Left renal cortex interstitium (tissue), 4 donors: ENCODE data around the gene MNS1. TPM values are rescaled to one million over a fixed set of nuclear protein-coding genes. Genes with fewer than 3 reads are reported as not detected.
"Not testable (repeated sequence)": the region's sequence is repeated elsewhere in the genome, so short reads cannot be mapped to it uniquely, and the experiment has no call there.

ENCODE experiments used
- DNase-seq, 4 donors: peaks; one replicate each; pipeline ENCODE4 v3.0.0-alpha.2; 2013; ENCODE audit warnings: low read depth in 4 of 4, low spot score in 2 of 4, missing footprints in 1 of 4
- polyA plus RNA-seq, 4 donors: library from polyadenylated mRNA; unstranded; fragments of 120-200 nt; gene quantifications; one replicate each; pipeline ENCODE4 v1.2.1, GENCODE V29; 2013; ENCODE audit not compliant: insufficient read length in 4 of 4

The MNS1 gene
- 10 to 100 TPM; 27.1 to 35.3 (median 27.6) TPM for polyA plus RNA-seq

GRCh38 chr15:56464893-56465520 lies at the start of gene MNS1:
Gene MNS1 (minus strand): TSS chr15:56465137. CDS start chr15:56464972, 165 bp downstream.
- peak; percentile 92 to 97 (median 94) for DNase-seq

- peak in 3 of 4 donors; percentile 15 to 56 (median 45) for DNase-seq
Observed at GRCh38 chr15:56496635-56497034, 31.7 kb upstream of the MNS1 start.

- no peak for DNase-seq
Observed at GRCh38 chr15:56495533-56495932, 30.6 kb upstream of the MNS1 start.

GRCh38 chr15:56495053-56495452 lies 30.1 kb upstream of the MNS1 start:
- no peak for DNase-seq

GRCh38 chr15:56492791-56493555 lies 28.0 kb upstream of the MNS1 start:
- DNase-seq: no peak

- no peak for DNase-seq
Observed at GRCh38 chr15:56492236-56492635, 27.3 kb upstream of the MNS1 start.

- peak; percentile 48 to 78 (median 61) for DNase-seq
Observed at GRCh38 chr15:56491110-56491722, 26.3 kb upstream of the MNS1 start.

GRCh38 chr15:56490461-56490860 lies 25.5 kb upstream of the MNS1 start:
- DNase-seq: no peak

GRCh38 chr15:56486206-56486605 lies 21.3 kb upstream of the MNS1 start:
- DNase-seq: not testable (repeated sequence)

- not testable (repeated sequence) for DNase-seq
Observed at GRCh38 chr15:56485426-56485825, 20.5 kb upstream of the MNS1 start.

GRCh38 chr15:56484287-56484686 lies 19.4 kb upstream of the MNS1 start:
- DNase-seq: peak in 1 of 4 donors; percentile 50

GRCh38 chr15:56475351-56475750 lies 10.4 kb upstream of the MNS1 start:
- no peak for DNase-seq

- no peak for DNase-seq
Observed at GRCh38 chr15:56473017-56473416, 8.1 kb upstream of the MNS1 start.

- no peak for DNase-seq
Observed at GRCh38 chr15:56472278-56472677, 7.3 kb upstream of the MNS1 start.

- no peak for DNase-seq
Observed at GRCh38 chr15:56471440-56472069, 6.6 kb upstream of the MNS1 start.

- no peak for DNase-seq
Observed at GRCh38 chr15:56469483-56469882, 4.5 kb upstream of the MNS1 start.

- DNase-seq: no peak
Observed at GRCh38 chr15:56468401-56468800, 3.5 kb upstream of the MNS1 start.

- no peak for DNase-seq
Observed at GRCh38 chr15:56467616-56468015, 2.7 kb upstream of the MNS1 start.

GRCh38 chr15:56460947-56461346 lies 4.0 kb downstream of the MNS1 start:
- DNase-seq: no peak

GRCh38 chr15:56460071-56460470 lies 4.9 kb downstream of the MNS1 start:
- DNase-seq: no peak

GRCh38 chr15:56459096-56459495 lies 5.8 kb downstream of the MNS1 start:
- DNase-seq: no peak
